HCT116 (cell line): ENCODE measurements around the gene RHOXF2B. TPM values are rescaled to one million over a fixed set of nuclear protein-coding genes. Genes with fewer than 3 reads are reported as not detected.
A peak's percentile ranks its signal among the peaks of the same experiment; 100 is the strongest.
"Not testable (repeated sequence)": the region's sequence is repeated elsewhere in the genome, so short reads cannot be mapped to it uniquely, and the experiment has no call there.

ENCODE experiments used
- ATAC-seq: fragments of 200-7000 bp; cut with Tn5 transposase; 2 replicates; pipeline ENCODE4 v1.9.1; 2020; ENCODE audit warnings: mild to moderate bottlenecking, moderate library complexity
- BruUV-seq: library from RNA; stranded (reverse); fragments of 400-500 nt; replicated peaks from 2 replicates; lab custom pipeline; 2021; lab: Mats Ljungman, UMichigan
- CTCF ChIA-PET: fragments of 300-600 bp; sonication (Branson Sonifier 250); formaldehyde crosslinking; loops from one replicate; lab custom pipeline; 2021; ENCODE audit warnings: antibody characterized with exemption; lab: Charles Lee
- POLR2A ChIA-PET: fragments of 300-600, 350-600 bp; sonication (Branson Sonifier 250); formaldehyde crosslinking; loops from one replicate; lab custom pipeline; 2021; ENCODE audit warnings: antibody characterized with exemption; lab: Charles Lee
- RAD21 ChIA-PET, 2 experiments: fragments of 300-600 bp; sonication (Branson Sonifier 250); formaldehyde crosslinking; loops; one replicate each; lab custom pipeline; 2023; ENCODE audit warnings: low total read pairs in 2 of 2; ENCODE audit not compliant: uncharacterized antibody in 2 of 2, unreplicated experiment in 2 of 2, low non-redundant PET in 1 of 2; lab: Charles Lee
- DNase-seq: peaks from one replicate; pipeline ENCODE4 v3.0.0-alpha.2; 2010; ENCODE audit warnings: low read depth, low spot score
- H2AFZ ChIP-seq: fragments of 200-600 bp; shearing (Covaris generic), sonication (generic); 2 replicates; pipeline ENCODE4 v1.6.1; 2017; ENCODE audit warnings: low read depth, mixed run types, mixed read lengths, antibody characterized with exemption, low read length; ENCODE audit not compliant: poor library complexity, severe bottlenecking
- H3K27ac ChIP-seq: 2 replicates; pipeline ENCODE4 v1.5.1; 2012; ENCODE audit warnings: low read depth, low read length
- H3K27me3 ChIP-seq: fragments of 200-600 bp; sonication (generic); 2 replicates; pipeline ENCODE4 v1.6.1; 2016; ENCODE audit warnings: mixed run types, low read length, mixed read lengths; ENCODE audit not compliant: insufficient read depth
- H3K36me3 ChIP-seq, 2 experiments: fragments of 200-500 bp in 1 of 2; fragments of 200-600 bp in 1 of 2; sonication (Bioruptor generic) in 1 of 2; sonication (generic) in 1 of 2; 2 replicates each; pipeline versions ENCODE4 v1.5.1 to v1.6.1; 2014 to 2016; ENCODE audit warnings: low read length in 2 of 2, inconsistent platforms in 1 of 2, mixed read lengths in 1 of 2, mixed run types in 1 of 2; ENCODE audit not compliant: insufficient read depth in 2 of 2, control insufficient read depth in 1 of 2
- H3K4me1 ChIP-seq, 2 experiments: fragments of 200-600 bp in 1 of 2; sonication (generic) in 1 of 2; 2 replicates each; pipeline versions ENCODE4 v1.5.1 to v1.6.1; 2012 to 2017; ENCODE audit warnings: low read length in 2 of 2, inconsistent platforms in 1 of 2, mild to moderate bottlenecking in 1 of 2, mixed read lengths in 1 of 2, mixed run types in 1 of 2, moderate library complexity in 1 of 2; ENCODE audit not compliant: insufficient read depth in 2 of 2, control insufficient read depth in 1 of 2
- H3K4me2 ChIP-seq: fragments of 200-600 bp; sonication (generic); 2 replicates; pipeline ENCODE4 v1.6.1; 2017; ENCODE audit warnings: mixed run types, low read length, mixed read lengths
- H3K4me3 ChIP-seq, 2 experiments: fragments of 200-600 bp in 1 of 2; sonication (generic) in 1 of 2; replicated peaks in 1 of 2; 2 replicates each; pipeline ENCODE4 v1.5.1; 2011 to 2016; ENCODE audit warnings: low read length in 2 of 2, control low read depth in 1 of 2, low read depth in 1 of 2, mild to moderate bottlenecking in 1 of 2, mixed read lengths in 1 of 2, mixed run types in 1 of 2
- H3K79me2 ChIP-seq: fragments of 200-600 bp; sonication (generic); 2 replicates; pipeline ENCODE4 v1.6.1; 2017; ENCODE audit warnings: mild to moderate bottlenecking, mixed run types, low read length, moderate library complexity, mixed read lengths; ENCODE audit not compliant: insufficient read depth
- H3K9ac ChIP-seq: fragments of 200-600 bp; sonication (generic); 2 replicates; pipeline ENCODE4 v1.6.1; 2016; ENCODE audit warnings: low read length, mixed read lengths
- H3K9me2 ChIP-seq: fragments of 200-600 bp; sonication (generic), shearing (Covaris generic); 2 replicates; pipeline ENCODE4 v1.6.1; 2017; ENCODE audit warnings: mixed run types, mild to moderate bottlenecking, moderate library complexity; ENCODE audit not compliant: insufficient read depth
- H3K9me3 ChIP-seq, 2 experiments: fragments of 200-500 bp in 1 of 2; fragments of 200-600 bp in 1 of 2; sonication (Bioruptor generic) in 1 of 2; sonication (generic) in 1 of 2; 2 replicates each; pipeline ENCODE4 v1.6.1; 2014 to 2017; ENCODE audit warnings: low read length in 2 of 2, mixed read lengths in 2 of 2, inconsistent platforms in 1 of 2, low read depth in 1 of 2, mild to moderate bottlenecking in 1 of 2, mixed run types in 1 of 2, moderate library complexity in 1 of 2; ENCODE audit not compliant: control insufficient read depth in 1 of 2, insufficient read depth in 1 of 2
- H4K20me1 ChIP-seq: fragments of 200-600 bp; sonication (generic), shearing (Covaris generic); 2 replicates; pipeline ENCODE4 v1.6.1; 2017; ENCODE audit warnings: mixed run types, mild to moderate bottlenecking, moderate library complexity; ENCODE audit not compliant: insufficient read depth
- ATF3 ChIP-seq: IDR thresholded peaks from 2 replicates; pipeline ENCODE4 v1.6.1; 2012
- CEBPB ChIP-seq: IDR thresholded peaks from 2 replicates; pipeline ENCODE4 v1.6.1; 2012; ENCODE audit warnings: low read depth
- EGR1 ChIP-seq: IDR thresholded peaks from 2 replicates; pipeline ENCODE4 v1.6.1; 2012; ENCODE audit warnings: low read depth
- EZH2 ChIP-seq: fragments of 200-600 bp; sonication (generic); IDR thresholded peaks from 2 replicates; pipeline ENCODE4 v1.6.1; 2017; ENCODE audit warnings: antibody characterized with exemption, mixed run types
- FOSL1 ChIP-seq: IDR thresholded peaks from 2 replicates; pipeline ENCODE4 v1.6.1; 2012; ENCODE audit warnings: low read depth
- POLR2A ChIP-seq: IDR thresholded peaks from 2 replicates; pipeline ENCODE4 v1.7.0; 2011; ENCODE audit warnings: borderline replicate concordance; ENCODE audit not compliant: insufficient read depth, insufficient read length; ENCODE audit errors: extremely low read depth
- POLR2AphosphoS5 ChIP-seq: IDR thresholded peaks from 2 replicates; pipeline ENCODE4 v1.6.1; 2011; ENCODE audit warnings: mild to moderate bottlenecking, low read depth, low read length, moderate library complexity
- SIN3A ChIP-seq: IDR thresholded peaks from 2 replicates; pipeline ENCODE4 v1.6.1; 2012; ENCODE audit warnings: low read depth
- YY1 ChIP-seq: IDR thresholded peaks from 2 replicates; pipeline ENCODE4 v1.6.1; 2011; ENCODE audit warnings: low read length, low read depth, moderate library complexity, mild to moderate bottlenecking; ENCODE audit not compliant: insufficient replicate concordance; ENCODE audit errors: extremely low read depth
- ZBTB33 ChIP-seq: IDR thresholded peaks from 2 replicates; pipeline ENCODE4 v1.6.1; 2011; ENCODE audit warnings: mild to moderate bottlenecking, low read length, moderate library complexity; ENCODE audit not compliant: insufficient replicate concordance; ENCODE audit errors: extremely low read depth
- ZNF274 ChIP-seq: fragments of 200-500 bp; sonication (Bioruptor generic); IDR thresholded peaks from 2 replicates; pipeline ENCODE4 v1.6.1; 2014; ENCODE audit warnings: mild to moderate bottlenecking, low read depth, low read length, inconsistent platforms
- intact Hi-C: fragments of 100-400 bp; cut with micrococcal nuclease; formaldehyde crosslinking; loops from 2 replicates; pipeline ENCODE4 v1.10.0; 2022
- total RNA-seq: library from RNA; stranded (reverse); gene quantifications from one replicate; pipeline ENCODE4 v1.2.1, GENCODE V29; 2021; ENCODE audit not compliant: unreplicated experiment
- TF ChIP-seq, protein P1 (sequence below): IDR thresholded peaks from 2 replicates; pipeline ENCODE4 v1.6.1; 2012

The RHOXF2B gene
- total RNA-seq, 1 experiment from 2014 or later: not detected

- H3K9me2 ChIP-seq, RAD21 ChIA-PET, POLR2A ChIA-PET, H3K27me3 ChIP-seq, H3K9me3 ChIP-seq, H3K4me2 ChIP-seq, CTCF ChIA-PET, BruUV-seq, H3K9ac ChIP-seq, H2AFZ ChIP-seq, H3K4me3 ChIP-seq, H3K79me2 ChIP-seq, intact Hi-C loops, ATAC-seq, H3K27ac ChIP-seq, H3K4me1 ChIP-seq, H3K36me3 ChIP-seq, DNase-seq, H4K20me1 ChIP-seq: not testable (repeated sequence)
Measured at GRCh38 chrX:120040176-120040575, 37.3 kb downstream of the RHOXF2B start.

DNA sequence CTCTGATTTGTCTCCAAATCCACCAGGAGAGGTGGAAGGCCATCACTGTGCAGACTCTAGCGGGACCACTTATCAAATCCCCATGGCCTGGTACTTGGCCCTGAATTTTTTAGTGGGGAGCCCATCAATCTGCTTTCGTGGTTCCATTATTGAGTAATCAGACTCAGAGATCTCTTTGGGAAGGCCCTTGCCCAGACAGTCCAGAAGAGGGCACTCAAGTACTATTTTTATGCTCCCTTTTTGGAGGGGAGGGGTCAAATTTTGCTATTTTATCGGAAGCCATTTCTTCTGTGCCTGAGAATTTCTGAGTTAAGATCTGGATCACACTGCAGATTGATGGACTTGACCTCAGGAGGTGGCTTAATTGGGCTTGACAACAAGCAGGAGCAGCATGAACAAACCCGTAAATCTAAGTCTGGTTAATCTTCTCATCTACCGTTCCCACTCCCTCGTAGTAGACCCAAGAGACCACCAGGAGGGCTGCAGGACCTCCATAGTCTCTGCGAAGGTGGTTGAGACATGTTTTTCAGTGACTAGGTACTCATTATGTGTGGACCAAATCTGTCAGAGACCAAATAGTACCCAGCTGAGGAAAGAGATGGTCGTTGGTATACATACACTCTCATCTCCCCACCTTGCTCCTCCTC is 38.3 kb downstream of the RHOXF2B start:
- H3K36me3 ChIP-seq, H3K4me3 ChIP-seq, H3K4me2 ChIP-seq, H4K20me1 ChIP-seq, H2AFZ ChIP-seq, POLR2A ChIA-PET, H3K4me1 ChIP-seq, H3K79me2 ChIP-seq, H3K27ac ChIP-seq, CTCF ChIA-PET, BruUV-seq, H3K27me3 ChIP-seq, H3K9me2 ChIP-seq, RAD21 ChIA-PET, DNase-seq, H3K9ac ChIP-seq, H3K9me3 ChIP-seq, intact Hi-C loops: not testable (repeated sequence)
- ATAC-seq: peak; percentile 72

GRCh38 chrX:120036704-120037103 is 40.8 kb downstream of the RHOXF2B start:
- H3K9ac ChIP-seq: no peak overlapping the region
- intact Hi-C loops: no loop called here
- no peak for DNase-seq
- ChIA-PET RAD21 (no interaction called here), CTCF (interaction anchor here (1.1 kb wide), 1 partner anchor 449 kb away, joined by 4 read pairs; no protein-coding TSS in a partner anchor), POLR2A (no interaction called here)
- no TSS peak for BruUV-seq
- H3K4me2 ChIP-seq: no peak overlapping the region
- no peaks in the 10 kb centered on the region for H3K36me3 ChIP-seq
- no peaks in the 10 kb centered on the region for H3K79me2 ChIP-seq
- no peak for ATAC-seq
- H3K9me2 ChIP-seq: no peaks in the 10 kb centered on the region
- no peaks in the 10 kb centered on the region for H4K20me1 ChIP-seq
- no peak overlapping the region for H3K27ac ChIP-seq
- H3K4me1 ChIP-seq: no peaks in the 10 kb centered on the region
- H2AFZ ChIP-seq: no peak overlapping the region
- H3K27me3 ChIP-seq: no peaks in the 10 kb centered on the region
- H3K4me3 ChIP-seq: no peak overlapping the region
- no peaks in the 10 kb centered on the region for H3K9me3 ChIP-seq
- no peak for TF ChIP-seq ATF3
- no peak for TF ChIP-seq POLR2A
- TF ChIP-seq ZNF274: no peak
- no peak for TF ChIP-seq ZBTB33
- no peak for TF ChIP-seq EGR1
- no peak for TF ChIP-seq EZH2
- TF ChIP-seq POLR2AphosphoS5: no peak
- TF ChIP-seq SIN3A: no peak
- no peak for TF ChIP-seq YY1
- TF ChIP-seq FOSL1: no peak
- TF ChIP-seq, protein P1, sequence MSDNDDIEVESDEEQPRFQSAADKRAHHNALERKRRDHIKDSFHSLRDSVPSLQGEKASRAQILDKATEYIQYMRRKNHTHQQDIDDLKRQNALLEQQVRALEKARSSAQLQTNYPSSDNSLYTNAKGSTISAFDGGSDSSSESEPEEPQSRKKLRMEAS: no peak
- no peak for TF ChIP-seq CEBPB
